Measurements from ENCODE around the gene SERPINB2. TPM values are rescaled to one million over a fixed set of nuclear protein-coding genes. Genes with fewer than 3 reads are reported as not detected.

Gene SERPINB2
- total and polyA plus RNA-seq, 12 donors = 0.17 to 1.3 (median 0.33) TPM; not detected in 8

GRCh38 chr18:63878925-63879324 is 8.6 kb upstream of the SERPINB2 start:
- H3K27ac ChIP-seq = no peak overlapping the region
- TF ChIP-seq POLR2A (IDR thresholded peaks at IDR 0.05) = no peak
- TF ChIP-seq CTCF (IDR thresholded peaks at IDR 0.05) = no peak
- H3K4me3 ChIP-seq = no peak overlapping the region
- no peaks in the 10 kb centered on the region for H3K4me1 ChIP-seq (replicated peaks in 1 of 2)
- H3K27me3 ChIP-seq = no peaks in the 10 kb centered on the region
- no peaks in the 10 kb centered on the region for H3K9me3 ChIP-seq (replicated peaks in 1 of 3)
- H3K36me3 ChIP-seq (replicated peaks in 1 of 2) = no peaks in the 10 kb centered on the region
- 72 to 76% (median 73%) methylated on average over 4 of the region's 4 CpGs for WGBS, 4 donors
- intact Hi-C loops (cut with DNase I) = no loop called here
- DNase-seq = no peak

- 54 to 59% (median 57%) methylated on average over 2 of the region's 2 CpGs for WGBS, 4 donors
- H3K4me3 ChIP-seq = no peak overlapping the region
- H3K9me3 ChIP-seq (replicated peaks in 1 of 3) = no peaks in the 10 kb centered on the region
- no peaks in the 10 kb centered on the region for H3K4me1 ChIP-seq (replicated peaks in 1 of 2)
- H3K27me3 ChIP-seq = no peaks in the 10 kb centered on the region
- intact Hi-C loops (cut with DNase I) = no loop called here
- no peaks in the 10 kb centered on the region for H3K36me3 ChIP-seq (replicated peaks in 1 of 2)
- DNase-seq = no peak
- no peak overlapping the region for H3K27ac ChIP-seq
- TF ChIP-seq POLR2A (IDR thresholded peaks at IDR 0.05) (no peak), CTCF (IDR thresholded peaks at IDR 0.05) (no peak)
These were observed 7.8 kb upstream of the SERPINB2 start for GRCh38 chr18:63879709-63880108.

DNA sequence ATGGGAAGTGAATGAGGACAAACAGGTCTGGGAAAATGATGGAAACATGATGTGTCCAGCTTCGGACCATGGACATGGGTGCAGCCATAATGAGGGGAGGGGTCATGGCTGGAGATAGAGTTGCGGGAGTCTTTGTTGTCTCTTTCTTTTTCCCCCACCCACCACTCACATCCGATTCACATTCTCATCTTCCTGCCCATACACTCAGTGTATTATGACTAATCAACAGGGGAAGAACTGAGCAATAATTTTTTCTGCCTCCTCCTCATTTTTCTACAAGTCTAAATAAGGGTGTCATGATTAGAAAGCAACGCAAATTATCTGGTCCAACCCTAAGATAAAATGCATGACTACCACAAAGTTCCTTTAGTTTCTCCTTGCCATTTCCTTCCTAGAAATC is 5.7 kb upstream of the SERPINB2 start:
- TF ChIP-seq POLR2A (IDR thresholded peaks at IDR 0.05) (no peak), CTCF (IDR thresholded peaks at IDR 0.05) (no peak)
- WGBS, 4 donors = 68 to 76% (median 72%) methylated on average over 4 of the region's 4 CpGs
- H3K27me3 ChIP-seq = no peaks in the 10 kb centered on the region

GRCh38 chr18:63882333-63883141 is 5.0 kb upstream of the SERPINB2 start:
- intact Hi-C loops (cut with DNase I) = no loop called here
- DNase-seq = no peak
- no peak for TF ChIP-seq CTCF (IDR thresholded peaks at IDR 0.05)
- TF ChIP-seq POLR2A (IDR thresholded peaks at IDR 0.05) = no peak
- H3K36me3 ChIP-seq (replicated peaks in 1 of 2) = no peaks in the 10 kb centered on the region
- WGBS, 4 donors = 61 to 69% (median 65%) methylated on average over 8 of the region's 8 CpGs
- H3K27me3 ChIP-seq = no peaks in the 10 kb centered on the region
- H3K9me3 ChIP-seq (replicated peaks in 1 of 3) = no peaks in the 10 kb centered on the region
- no peaks in the 10 kb centered on the region for H3K4me1 ChIP-seq (replicated peaks in 1 of 2)
- H3K4me3 ChIP-seq = no peak overlapping the region
- no peak overlapping the region for H3K27ac ChIP-seq

More for the DNA sequence above, 5.7 kb upstream of the SERPINB2 start:
- intact Hi-C loops (cut with DNase I) = no loop called here
- Histone ChIP-seq H3K36me3 (replicated peaks in 1 of 2) (no peaks in the 10 kb centered on the region), H3K4me1 (replicated peaks in 1 of 2) (no peaks in the 10 kb centered on the region), H3K27ac (no peak overlapping the region), H3K9me3 (replicated peaks in 1 of 3) (no peaks in the 10 kb centered on the region), H3K4me3 (no peak overlapping the region)
- DNase-seq = no peak

Measured in adrenal gland (tissue), 12 donors.